C1 segment of cervical spinal cord (tissue), 14 donors: ENCODE results near the gene ISCU.

ENCODE experiments used
- DNase-seq, 14 donors: peaks; one replicate each; lab custom pipeline; 2025; lab: John Stamatoyannopoulos, UW

The ISCU gene

DNA sequence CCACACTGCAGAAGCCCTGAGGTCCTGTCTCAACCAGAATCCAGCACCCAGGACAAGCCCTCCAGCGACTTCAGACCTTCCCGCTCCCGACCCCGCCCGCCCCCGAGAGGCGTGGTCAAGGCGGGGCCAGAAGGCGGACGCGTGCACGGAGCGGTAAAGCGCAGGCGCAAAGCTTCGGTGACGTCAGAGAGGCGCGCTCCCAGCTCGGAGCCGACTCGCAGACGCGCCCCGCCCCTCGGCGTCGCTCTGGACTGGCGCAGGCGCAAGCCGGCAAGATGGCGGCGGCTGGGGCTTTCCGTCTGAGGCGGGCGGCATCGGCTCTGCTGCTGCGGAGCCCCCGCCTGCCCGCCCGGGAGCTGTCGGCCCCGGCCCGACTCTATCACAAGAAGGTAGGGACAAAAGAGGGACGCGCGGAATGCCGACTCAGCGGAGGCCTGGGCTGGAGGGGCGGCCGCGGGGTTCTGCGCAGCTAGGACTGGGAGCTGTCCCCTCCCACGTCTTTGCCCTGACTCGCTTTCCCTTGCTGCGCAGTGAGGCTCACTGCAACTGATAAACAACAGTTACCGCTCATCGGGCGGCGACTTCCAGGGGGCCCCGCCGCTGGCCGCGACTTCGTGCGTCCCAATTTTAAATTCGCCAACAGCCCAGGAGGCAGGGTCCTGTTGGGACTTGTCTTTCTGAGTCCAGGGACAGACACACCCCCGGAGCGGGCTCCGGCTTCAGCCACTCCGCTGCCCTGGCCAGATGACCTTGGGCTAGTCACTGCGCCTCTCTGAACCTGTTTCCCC, at the start of gene ISCU:
ISCU (plus strand) TSS at position 249 of the 788 bp plus-strand sequence; CDS start at position 276, 27 bp downstream.
- DNase-seq: peak; percentile 85 to 99 (median 96)

- DNase-seq: no peak
Observed at GRCh38 chr12:108514468-108514972, 47.9 kb upstream of the ISCU start.

GRCh38 chr12:108514973-108515814, 47.2 kb upstream of the ISCU start, which contains the start of gene FICD:
Gene FICD (plus strand): TSS chr12:108515277. CDS start chr12:108516973, 1,696 bp downstream.
- DNase-seq: peak; percentile 94 to 100 (median 99)

- DNase-seq: no peak
Observed at GRCh38 chr12:108515916-108516315, 46.5 kb upstream of the ISCU start.

DNA sequence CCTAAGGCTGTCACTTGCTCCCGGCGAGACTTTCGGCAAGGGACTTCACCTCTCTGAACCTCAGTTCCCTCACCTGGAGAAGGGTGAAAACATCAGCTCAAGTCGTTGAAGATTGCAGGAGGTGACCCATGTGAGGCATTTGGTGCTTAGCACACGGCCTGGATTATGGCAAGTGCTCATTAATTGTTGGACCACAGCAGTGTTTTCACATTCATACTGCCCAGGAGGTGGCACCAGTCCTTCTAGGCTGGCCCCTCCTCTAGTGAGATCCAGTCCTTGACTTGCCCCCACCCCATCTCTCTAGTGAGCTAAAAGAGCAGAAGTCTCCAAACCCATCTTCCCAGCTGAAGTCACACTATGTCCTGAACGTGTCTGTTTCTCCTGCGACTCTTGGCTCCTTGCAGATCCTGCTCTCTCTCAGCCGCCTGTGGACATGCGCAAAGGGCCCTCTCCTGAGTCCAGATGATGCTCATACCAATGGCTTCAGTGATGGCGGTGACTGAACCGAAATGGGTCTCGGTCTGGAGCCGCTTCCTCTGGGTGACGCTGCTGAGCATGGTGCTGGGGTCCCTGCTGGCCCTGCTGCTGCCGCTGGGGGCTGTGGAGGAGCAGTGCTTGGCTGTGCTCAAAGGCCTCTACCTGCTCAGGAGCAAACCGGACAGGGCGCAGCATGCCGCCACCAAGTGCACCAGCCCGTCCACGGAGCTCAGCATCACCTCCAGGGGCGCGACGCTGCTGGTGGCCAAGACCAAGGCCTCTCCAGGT, 45.7 kb upstream of the ISCU start:
- no peak for DNase-seq

- no peak for DNase-seq
Observed at GRCh38 chr12:108517288-108518100, 44.9 kb upstream of the ISCU start.

GRCh38 chr12:108518101-108518715, 44.2 kb upstream of the ISCU start:
- no peak for DNase-seq

DNA sequence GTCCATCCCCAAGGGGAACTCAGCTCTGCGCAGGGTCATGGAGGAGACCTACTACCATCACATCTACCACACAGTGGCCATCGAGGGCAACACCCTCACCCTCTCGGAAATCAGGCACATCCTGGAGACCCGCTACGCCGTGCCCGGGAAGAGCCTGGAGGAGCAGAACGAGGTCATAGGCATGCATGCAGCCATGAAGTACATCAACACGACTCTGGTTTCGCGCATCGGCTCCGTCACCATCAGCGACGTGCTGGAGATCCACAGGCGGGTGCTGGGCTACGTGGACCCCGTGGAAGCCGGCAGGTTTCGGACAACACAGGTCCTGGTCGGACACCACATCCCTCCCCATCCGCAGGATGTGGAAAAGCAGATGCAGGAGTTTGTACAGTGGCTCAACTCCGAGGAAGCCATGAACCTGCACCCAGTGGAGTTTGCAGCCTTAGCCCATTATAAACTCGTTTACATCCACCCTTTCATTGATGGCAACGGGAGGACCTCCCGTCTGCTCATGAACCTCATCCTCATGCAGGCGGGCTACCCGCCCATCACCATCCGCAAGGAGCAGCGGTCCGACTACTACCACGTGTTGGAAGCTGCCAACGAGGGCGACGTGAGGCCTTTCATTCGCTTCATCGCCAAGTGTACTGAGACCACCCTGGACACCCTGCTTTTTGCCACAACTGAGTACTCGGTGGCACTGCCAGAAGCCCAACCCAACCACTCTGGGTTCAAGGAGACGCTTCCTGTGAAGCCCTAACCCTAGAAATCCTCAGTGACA, 43.5 kb upstream of the ISCU start:
- DNase-seq: no peak

DNA sequence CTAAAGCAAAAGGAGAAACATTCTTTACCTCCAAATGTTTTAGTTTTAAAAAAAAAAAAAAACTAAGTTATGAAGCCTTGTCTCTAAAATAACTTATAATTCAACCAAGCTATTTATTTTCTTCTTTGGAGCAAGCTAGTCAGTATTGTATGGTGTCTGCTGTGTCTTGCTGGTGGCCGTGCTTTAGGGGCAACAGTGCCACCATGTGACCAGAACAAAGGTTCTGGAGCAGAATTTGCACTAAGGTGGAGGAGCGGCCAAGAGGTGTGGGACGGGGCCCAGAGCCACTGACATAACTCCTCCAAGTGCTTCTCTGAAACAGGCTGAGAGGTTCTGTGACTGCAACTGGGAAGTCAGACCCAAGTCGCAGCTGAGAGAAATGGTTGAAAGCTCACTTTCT, 42.8 kb upstream of the ISCU start:
- peak in 1 of 14 donors; percentile 15 for DNase-seq

GRCh38 chr12:108523365-108523764, 39.0 kb upstream of the ISCU start:
- peak in 4 of 14 donors; percentile 5 to 25 (median 9) for DNase-seq

- no peak for DNase-seq
Observed at GRCh38 chr12:108525681-108526080, 36.7 kb upstream of the ISCU start.

DNA sequence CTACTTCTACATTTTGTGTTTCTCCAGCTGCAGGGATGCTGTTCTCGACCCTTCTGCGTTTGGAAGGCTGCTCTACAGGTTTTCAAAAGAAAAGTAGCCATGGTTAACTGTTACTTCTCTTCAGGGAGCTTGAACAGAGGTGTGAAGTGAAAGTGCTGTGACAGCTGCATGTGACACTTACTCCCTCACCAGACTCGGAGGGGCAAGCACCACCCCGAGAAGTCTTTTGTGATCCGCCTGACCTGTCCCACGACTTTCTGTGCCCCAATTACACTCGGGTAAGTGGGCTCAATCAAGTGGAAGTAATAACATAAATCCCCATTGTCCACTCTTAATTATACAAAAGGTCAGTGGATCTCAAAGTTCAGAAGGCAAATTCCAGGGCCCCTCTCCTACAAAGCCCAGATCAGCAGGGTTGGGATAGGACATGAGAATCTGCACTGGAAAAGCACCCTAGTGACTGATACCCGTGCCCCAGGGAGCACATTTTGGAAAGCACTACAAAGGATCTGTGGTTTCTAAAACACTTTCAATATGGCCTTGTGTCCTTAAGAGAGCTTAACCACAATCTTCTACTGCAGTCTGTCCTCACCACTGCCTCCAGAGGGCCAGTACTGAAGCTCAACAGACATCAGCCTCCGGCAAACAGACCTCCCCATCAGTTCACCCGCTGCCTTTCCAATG, 35.8 kb upstream of the ISCU start:
- DNase-seq: no peak

DNA sequence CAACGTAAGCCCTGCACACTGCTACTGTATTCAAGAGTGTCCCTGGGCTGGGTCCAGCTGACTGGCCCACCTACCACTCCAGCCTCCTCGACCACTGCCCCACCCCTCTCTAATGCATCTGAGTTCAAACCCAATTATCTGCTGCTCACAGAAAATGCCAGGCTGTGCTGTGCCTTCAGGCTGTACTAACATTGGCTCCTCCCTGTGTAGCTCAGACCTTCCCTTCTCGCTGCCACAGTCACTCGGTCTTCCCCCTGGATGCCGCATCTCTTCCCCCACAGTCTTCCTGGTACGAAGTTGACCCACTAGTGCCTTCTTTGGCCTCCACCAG, 35.3 kb upstream of the ISCU start:
- no peak for DNase-seq

DNA sequence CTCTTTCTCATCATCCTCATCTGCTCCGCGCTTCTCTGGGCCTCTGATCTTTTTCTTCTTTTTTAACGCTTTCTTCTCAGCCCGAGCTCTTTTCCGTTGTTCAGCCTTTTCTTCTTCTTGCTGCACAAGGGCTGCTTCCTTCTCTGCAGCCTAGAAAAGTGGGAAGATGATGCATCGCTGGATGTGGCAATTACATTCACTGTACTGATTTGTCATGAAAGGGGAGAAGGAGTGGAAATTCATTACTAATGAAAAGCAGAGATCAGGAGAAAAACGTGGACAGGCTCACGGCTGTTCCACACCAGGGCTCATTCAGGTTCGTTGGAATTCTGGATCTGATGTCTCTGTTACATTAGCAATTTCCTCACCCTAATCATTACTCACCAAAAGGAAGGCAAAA, 32.2 kb upstream of the ISCU start:
- DNase-seq: no peak

DNA sequence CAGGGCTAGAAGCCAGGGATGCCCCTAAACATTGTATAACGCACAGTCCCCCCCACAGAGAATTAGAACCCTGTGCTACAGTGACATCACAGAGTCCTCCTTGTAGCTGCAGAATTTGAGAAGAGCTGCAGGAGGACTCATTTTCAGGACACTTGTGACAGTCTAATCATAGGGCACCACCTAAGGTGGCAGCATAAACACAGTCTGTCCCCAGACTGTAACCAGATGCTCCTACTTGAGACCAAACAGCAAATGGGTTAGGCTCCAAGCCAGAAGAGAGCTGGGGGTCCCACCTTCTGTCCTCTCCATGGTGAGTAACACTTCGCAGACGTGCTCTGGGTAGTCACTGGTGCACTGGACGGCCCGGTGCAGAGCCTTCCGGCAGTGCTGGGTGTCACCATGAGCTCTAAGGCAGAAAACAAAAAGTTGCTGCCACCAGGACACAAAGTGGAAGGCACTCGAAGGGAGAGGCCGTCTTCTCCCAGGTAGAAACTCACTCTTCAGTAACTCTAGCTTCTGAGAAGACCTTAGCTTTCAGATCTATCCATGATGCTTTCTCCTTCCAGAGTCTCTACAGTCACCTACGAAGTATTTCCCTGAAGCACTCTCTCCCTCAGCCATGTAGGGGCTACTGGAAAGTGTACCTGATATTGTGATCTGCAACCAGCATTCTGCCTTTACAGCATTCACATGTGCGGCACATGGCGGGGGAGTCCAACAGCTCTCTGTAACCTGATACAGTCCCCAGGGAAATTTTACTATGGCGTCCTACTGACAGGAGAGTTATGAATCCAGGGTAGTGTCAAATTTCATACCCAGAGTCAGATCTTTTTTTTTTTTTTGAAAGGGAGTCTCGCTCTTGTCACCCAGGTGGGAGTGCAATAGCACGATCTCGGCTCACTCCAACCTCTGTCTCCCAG, 30.2 kb upstream of the ISCU start:
- DNase-seq: no peak

DNA sequence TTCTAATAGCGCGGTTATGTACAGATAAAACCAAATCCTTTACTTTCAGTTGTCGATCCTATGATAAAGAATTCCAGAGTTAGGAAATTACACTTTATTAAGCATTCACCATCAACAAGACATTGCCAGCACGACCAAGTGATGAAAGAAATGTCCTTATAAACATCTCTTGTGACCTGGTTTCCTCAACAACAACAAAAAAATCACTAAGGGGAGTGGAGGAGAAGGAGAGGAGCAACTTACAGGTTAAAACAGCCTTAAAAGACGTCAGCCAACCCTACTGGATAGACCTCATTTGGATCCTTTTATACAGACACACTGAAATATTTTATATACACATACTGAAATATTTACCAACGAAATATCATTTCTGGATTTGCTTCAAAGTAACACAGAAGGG, 24.2 kb upstream of the ISCU start:
- DNase-seq: no peak

DNA sequence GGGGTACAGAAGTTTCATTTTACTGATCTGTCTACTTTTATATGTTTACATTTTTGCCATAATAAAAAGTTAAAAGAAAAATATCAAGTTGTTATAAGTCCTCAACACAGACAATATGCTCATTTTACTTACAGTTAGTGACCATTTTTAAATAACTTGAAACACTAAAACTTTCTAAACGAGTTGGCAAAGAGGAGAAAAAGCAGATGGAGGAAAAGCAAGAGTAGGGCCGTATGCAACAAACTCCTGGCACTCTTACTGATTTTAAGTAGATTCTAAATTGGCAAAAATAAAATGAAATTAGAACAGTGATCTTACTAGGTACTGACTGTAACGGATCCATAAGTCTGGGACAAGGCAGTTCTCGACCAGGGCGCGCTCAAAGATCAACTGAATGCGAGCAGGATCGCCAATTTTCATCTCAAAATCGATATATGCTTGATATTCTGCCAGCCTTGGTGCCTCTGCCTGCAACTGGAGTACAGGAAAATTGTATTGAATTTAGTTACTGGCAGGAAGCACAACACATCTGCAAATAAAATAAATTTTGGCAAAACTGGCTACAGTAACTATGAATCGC, 23.7 kb upstream of the ISCU start:
- no peak for DNase-seq

GRCh38 chr12:108542320-108542719, 20.1 kb upstream of the ISCU start:
- DNase-seq: no peak
